NT2/D1 (cell line): ENCODE results near the gene GLIPR1L1.

Experiments
- DNase-seq: peaks from one replicate; pipeline ENCODE4 v3.0.0-alpha.2; 2011; ENCODE audit warnings: low read depth, low spot score
- H3K27me3 ChIP-seq: 2 replicates; pipeline ENCODE4 v1.6.0; 2011; ENCODE audit warnings: mild to moderate bottlenecking; ENCODE audit not compliant: insufficient read length, insufficient read depth
- H3K36me3 ChIP-seq: 2 replicates; pipeline ENCODE4 v1.6.1; 2011; ENCODE audit warnings: mild to moderate bottlenecking, low read length, mixed read lengths; ENCODE audit not compliant: insufficient read depth, insufficient read length
- H3K4me1 ChIP-seq: 2 replicates; pipeline ENCODE4 v1.5.1; 2011; ENCODE audit not compliant: insufficient read depth, insufficient read length
- H3K4me3 ChIP-seq: 2 replicates; pipeline ENCODE4 v1.5.1; 2011; ENCODE audit warnings: low read depth; ENCODE audit not compliant: insufficient read length
- H3K9ac ChIP-seq: 2 replicates; pipeline ENCODE4 v1.6.0; 2011; ENCODE audit warnings: low read depth; ENCODE audit not compliant: insufficient read length
- H3K9me3 ChIP-seq: 2 replicates; pipeline ENCODE4 v1.5.1; 2011; ENCODE audit warnings: mild to moderate bottlenecking, low read length; ENCODE audit not compliant: insufficient read depth
- SUZ12 ChIP-seq: IDR thresholded peaks from 2 replicates; pipeline ENCODE4 v1.6.1; 2011; ENCODE audit not compliant: insufficient read length, insufficient read depth; ENCODE audit errors: extremely low read depth
- YY1 ChIP-seq: IDR thresholded peaks from 2 replicates; pipeline ENCODE4 v1.6.1; 2011; ENCODE audit not compliant: insufficient read length, insufficient read depth
- ZNF274 ChIP-seq: IDR thresholded peaks from 2 replicates; pipeline ENCODE4 v1.6.1; 2011; ENCODE audit warnings: mild to moderate bottlenecking, low read depth, low read length

The GLIPR1L1 gene

DNA sequence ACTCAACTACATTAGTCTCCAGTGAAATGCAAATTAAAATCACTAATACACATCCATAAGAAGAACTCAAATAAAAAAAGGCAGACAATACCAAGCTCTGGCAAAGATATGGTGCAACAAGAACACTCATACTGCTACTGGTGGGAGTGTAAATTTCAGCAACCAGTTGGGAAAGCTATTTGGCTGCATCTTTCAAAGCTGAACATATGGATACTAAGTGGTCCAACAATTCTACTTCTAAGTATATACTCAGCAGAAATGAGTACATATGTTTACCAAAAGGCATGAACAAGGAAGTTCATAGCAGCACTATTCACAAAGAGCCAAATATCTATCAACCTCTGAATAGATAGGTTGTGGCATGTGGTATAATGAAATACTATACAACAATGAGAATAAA lies 31.7 kb upstream of the GLIPR1L1 start:
- H3K27me3 ChIP-seq = no peaks in the 10 kb centered on the region
- no peak for DNase-seq
- H3K36me3 ChIP-seq = no peaks in the 10 kb centered on the region
- 0 out of 2 replicates have a peak, but pooled peaks cover under 1% of the 10 kb centered on the region for H3K9me3 ChIP-seq
- H3K4me3 ChIP-seq = no peak overlapping the region
- no peak overlapping the region for H3K9ac ChIP-seq
- H3K4me1 ChIP-seq = no peaks in the 10 kb centered on the region
- TF ChIP-seq YY1 = no peak
- TF ChIP-seq ZNF274 = no peak
- TF ChIP-seq SUZ12 = no peak

DNA sequence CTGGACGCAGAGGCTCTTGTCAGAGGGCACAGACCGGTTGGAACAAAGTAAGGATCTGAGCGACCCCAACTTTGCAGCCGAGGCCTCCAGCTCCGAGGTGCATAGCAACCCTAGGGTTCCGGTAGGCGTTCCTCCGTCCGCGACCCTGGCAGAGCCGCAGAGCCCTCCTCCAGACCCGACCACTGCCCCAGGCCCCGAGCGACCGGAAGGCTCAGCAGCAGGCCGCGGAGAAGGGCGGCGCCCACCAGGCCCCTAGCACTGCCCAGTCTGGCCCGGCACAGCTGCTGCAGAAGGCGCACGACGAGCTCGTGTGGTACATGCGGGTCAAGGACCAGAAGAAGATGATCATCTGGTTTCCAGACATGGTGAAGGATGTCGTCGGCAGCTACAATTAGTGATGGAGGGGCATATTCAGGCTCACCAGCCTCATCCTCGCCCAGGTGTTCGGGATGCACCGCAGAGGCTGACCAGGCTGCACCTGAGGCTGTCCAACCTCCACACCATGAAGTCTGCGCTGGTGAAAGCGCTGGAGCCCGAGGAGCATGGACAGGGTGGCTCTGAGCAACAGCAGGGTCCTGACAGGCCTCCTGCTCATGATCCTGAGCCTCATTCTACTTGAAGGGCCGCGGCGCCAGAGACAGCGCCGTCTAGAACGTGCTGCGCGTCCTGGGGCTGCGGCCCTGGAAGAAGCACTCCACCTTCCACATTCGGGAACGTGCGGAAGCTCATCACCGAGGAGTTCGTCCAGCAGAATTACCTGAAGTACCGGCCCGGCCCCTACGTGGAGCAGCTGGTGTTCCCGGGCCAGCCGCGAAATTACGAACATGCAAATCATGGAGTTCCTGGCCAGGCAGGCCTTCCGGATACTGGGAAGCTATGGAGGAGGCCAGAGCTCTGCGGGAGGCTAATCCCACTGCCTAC lies 28.8 kb upstream of the GLIPR1L1 start:
- no peaks in the 10 kb centered on the region for H3K36me3 ChIP-seq
- TF ChIP-seq ZNF274 = no peak
- no peak for TF ChIP-seq YY1
- no peak for TF ChIP-seq SUZ12
- no peak overlapping the region for H3K9ac ChIP-seq
- no peak for DNase-seq
- no peaks in the 10 kb centered on the region for H3K4me1 ChIP-seq
- no peaks in the 10 kb centered on the region for H3K27me3 ChIP-seq
- peaks cover 4% of the 10 kb centered on the region; the same call in 1 of the 2 replicates for H3K9me3 ChIP-seq
- H3K4me3 ChIP-seq = no peak overlapping the region

DNA sequence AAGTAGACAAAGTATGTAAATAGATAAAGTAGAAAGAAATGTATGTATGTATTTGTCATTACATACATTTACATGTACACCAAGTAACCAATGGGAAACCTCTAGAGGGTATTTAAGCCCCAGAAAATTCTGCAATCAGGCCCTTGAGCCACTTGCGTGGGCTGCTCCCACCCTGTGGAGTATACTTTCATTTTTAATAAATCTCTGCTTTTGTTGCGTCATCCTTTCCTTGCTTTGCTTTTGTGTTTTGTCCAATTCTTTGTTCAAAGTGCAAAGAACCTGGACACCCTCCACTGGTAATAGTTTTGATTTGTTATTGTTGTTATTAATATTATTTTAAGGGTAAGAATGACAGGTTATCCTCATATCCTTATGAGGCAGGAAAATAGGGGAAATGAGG lies 26.2 kb upstream of the GLIPR1L1 start:
- Histone ChIP-seq H3K36me3 (no peaks in the 10 kb centered on the region), H3K9ac (no peak overlapping the region), H3K4me3 (no peak overlapping the region), H3K4me1 (no peaks in the 10 kb centered on the region), H3K9me3 (peaks cover 4% of the 10 kb centered on the region; the same call in 1 of the 2 replicates), H3K27me3 (no peaks in the 10 kb centered on the region)
- TF ChIP-seq ZNF274 (no peak), YY1 (no peak), SUZ12 (no peak)
- DNase-seq = no peak

DNA sequence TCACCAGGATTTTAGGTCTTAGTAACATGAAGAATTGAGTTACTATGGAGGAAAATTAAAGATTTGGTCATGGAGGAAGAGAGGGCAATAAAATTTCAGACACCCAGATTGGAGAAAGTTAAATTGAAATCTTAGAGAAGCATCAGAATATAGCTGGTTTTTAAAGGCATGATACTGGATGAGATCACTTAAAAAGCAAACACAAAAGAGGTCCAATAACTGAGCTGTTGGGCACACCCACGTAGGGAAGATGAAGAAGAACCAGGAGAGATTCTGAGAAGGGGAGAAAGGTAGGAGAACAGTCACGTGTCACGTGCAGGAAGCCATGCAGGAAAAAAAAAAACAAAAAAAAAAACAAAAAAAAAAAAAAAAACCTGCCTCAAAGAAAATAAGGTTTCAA lies 23.1 kb upstream of the GLIPR1L1 start:
- H3K9ac ChIP-seq = no peak overlapping the region
- H3K27me3 ChIP-seq = no peaks in the 10 kb centered on the region
- DNase-seq = no peak
- H3K36me3 ChIP-seq = no peaks in the 10 kb centered on the region
- TF ChIP-seq ZNF274 (no peak), SUZ12 (no peak), YY1 (no peak)
- no peaks in the 10 kb centered on the region for H3K4me1 ChIP-seq
- peaks cover 4% of the 10 kb centered on the region; the same call in 1 of the 2 replicates for H3K9me3 ChIP-seq
- no peak overlapping the region for H3K4me3 ChIP-seq

DNA sequence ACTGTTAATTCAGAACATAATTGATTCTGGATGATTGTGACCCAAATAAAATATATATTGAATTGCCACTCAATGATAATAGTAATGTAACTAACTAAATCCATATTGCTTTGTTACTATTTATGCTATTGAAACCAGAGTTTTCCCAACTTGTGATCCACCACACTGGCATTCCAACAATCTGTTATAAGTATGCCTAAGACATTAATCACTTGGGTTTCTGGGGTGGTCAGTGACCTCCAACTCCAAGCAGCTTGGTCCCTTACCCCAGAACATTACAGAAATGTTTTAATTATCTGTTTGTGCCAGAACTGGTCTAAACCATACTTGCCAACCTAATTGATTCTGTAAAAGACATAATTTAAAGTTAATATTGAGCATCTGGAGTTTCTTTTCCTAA lies 19.0 kb upstream of the GLIPR1L1 start:
- Histone ChIP-seq H3K9me3 (no peaks in the 10 kb centered on the region), H3K4me1 (no peaks in the 10 kb centered on the region), H3K4me3 (no peak overlapping the region), H3K36me3 (no peaks in the 10 kb centered on the region), H3K27me3 (no peaks in the 10 kb centered on the region), H3K9ac (no peak overlapping the region)
- TF ChIP-seq ZNF274 (no peak), SUZ12 (no peak), YY1 (no peak)
- DNase-seq = no peak

DNA sequence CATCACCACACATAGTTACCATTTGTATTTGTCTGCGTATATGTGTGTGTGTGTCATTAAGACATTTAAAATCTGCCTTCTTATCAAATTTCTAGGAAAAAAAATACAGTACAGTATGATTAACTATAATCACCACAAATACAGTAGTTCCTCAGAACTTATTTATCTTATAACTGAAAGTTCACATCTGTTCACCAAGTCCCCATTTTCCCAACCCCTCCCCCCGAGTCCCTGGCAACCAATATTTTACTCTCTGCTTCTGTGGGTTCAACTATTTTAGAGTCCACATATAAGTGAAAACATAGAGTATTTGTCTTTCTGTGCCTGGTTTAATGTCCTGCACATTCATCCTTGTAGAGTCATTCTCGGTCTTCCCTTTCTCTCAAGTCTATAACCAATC lies 16.7 kb upstream of the GLIPR1L1 start:
- H3K9ac ChIP-seq = no peak overlapping the region
- H3K9me3 ChIP-seq = no peaks in the 10 kb centered on the region
- no peaks in the 10 kb centered on the region for H3K36me3 ChIP-seq
- H3K4me1 ChIP-seq = no peaks in the 10 kb centered on the region
- TF ChIP-seq ZNF274 (no peak), YY1 (no peak), SUZ12 (no peak)
- DNase-seq = no peak
- no peaks in the 10 kb centered on the region for H3K27me3 ChIP-seq
- no peak overlapping the region for H3K4me3 ChIP-seq

DNA sequence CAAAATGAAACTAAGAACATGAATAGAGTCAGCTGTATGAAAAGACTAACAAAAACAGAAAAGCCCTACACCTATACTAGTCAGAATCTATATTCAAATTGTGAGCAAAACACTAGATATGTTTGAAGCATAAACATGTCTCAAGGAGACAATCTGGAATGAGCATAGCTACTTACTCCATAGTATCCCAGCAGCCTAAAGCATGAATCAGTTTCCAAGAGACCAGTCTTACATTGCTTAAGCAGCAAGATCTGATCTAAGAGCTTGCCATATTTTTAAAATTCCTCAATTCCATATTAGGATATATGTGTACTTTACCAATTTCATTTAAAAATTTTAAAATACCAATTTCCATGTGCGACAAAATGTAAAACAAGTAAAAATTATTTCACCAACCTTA lies 12.0 kb upstream of the GLIPR1L1 start:
- Histone ChIP-seq H3K9me3 (no peaks in the 10 kb centered on the region), H3K36me3 (no peaks in the 10 kb centered on the region), H3K9ac (no peak overlapping the region), H3K27me3 (no peaks in the 10 kb centered on the region), H3K4me3 (no peak overlapping the region), H3K4me1 (no peaks in the 10 kb centered on the region)
- TF ChIP-seq YY1 = no peak
- no peak for TF ChIP-seq SUZ12
- no peak for TF ChIP-seq ZNF274
- no peak for DNase-seq
